T follicular helper cell (primary cell): ENCODE measurements around the gene TTC28.

Source experiments
- DNase-seq: peaks from one replicate; pipeline ENCODE4 v3.0.0-alpha.2; 2020; ENCODE audit warnings: low read depth

TTC28 gene

DNA sequence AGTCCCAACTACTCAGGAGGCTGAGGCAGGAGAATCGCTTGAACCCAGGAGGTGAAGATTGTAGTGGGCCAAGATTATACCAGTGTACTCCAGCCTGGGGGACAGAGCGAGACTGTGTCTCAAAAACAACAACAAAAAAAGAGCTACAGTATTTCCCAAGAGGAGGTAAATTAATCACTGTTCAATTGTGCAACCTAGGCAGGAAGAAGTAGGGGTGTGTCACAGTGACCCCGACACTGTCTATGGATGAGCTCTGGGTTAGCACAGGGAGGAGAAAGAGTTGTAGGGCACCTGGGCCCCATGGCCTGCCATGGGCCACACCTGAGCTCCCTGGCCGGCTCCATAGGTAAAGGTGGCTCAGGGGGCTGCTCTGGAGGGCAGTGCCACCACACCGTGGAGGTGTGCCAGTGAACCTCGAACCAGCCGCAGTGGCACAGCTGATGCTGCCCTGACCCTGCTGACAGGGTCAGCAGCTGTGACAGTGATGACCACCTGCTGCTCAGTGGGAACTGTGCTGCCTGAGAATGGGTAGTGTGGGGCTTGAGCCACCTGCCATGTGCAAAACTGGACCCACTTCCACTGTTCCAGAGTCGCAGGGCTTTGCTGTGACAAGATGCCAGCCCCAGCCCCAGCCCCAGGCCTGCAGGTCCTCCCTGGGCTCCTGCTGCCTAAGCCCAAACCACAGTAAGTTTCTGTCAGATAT, 676.6 kb downstream of the TTC28 start:
- no peak for DNase-seq

DNA sequence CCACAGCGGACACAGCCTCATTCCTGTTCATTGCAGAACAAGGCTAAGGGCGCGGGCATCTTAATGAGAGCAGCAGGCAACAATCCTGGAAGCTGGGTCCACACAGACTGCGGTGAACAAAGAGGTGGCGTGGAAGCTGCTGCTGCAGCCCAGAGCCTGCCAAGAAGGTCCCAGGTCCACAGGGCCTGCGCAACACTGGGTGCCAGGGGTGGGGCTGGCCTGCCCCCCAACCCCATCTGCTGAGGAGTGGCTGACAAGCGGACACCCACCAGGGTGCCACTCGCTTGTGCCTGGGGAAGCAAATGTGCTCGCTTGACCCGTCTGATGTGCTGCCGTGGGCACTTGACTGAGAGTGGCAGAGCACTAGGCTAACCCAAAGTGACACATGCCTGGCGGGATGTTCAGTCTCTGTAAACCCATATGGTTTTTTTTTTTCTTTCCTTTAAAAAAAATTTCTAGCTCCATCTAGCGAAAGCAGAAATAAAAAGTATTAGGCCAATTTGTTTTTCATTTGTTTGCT, 677.4 kb downstream of the TTC28 start:
- no peak for DNase-seq

DNA sequence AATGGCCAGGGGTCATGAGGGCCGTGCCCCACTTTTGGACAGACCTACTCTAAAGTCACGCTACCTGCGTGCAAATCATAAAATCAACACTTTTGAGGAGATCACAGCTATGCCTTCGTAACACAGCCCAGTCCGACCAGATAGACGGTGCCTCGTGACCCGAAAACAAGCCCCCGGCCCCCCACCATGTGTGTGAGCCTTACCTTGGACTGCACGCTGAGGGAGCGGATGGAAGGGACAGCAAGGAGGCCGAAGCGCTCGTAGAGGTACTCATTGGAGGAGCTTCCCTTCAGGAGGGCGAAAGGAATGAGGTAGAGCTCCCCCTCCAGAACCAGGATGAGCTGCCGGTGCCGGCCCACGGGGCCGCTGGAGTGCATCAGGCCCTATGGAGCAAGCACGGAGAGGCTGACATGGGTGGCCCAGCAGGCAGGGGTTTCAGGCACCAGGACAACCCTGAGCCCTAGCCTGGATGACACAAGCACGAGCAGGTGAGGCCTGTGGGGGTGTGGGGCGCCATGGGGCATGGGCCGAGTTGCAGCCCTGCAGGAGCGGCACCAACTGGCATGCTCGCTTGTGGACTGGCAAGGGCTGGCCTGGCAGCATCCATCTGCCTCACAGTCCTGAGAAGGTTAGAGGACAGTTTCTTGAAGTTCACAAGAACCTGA, 678.3 kb downstream of the TTC28 start:
- DNase-seq: no peak

DNA sequence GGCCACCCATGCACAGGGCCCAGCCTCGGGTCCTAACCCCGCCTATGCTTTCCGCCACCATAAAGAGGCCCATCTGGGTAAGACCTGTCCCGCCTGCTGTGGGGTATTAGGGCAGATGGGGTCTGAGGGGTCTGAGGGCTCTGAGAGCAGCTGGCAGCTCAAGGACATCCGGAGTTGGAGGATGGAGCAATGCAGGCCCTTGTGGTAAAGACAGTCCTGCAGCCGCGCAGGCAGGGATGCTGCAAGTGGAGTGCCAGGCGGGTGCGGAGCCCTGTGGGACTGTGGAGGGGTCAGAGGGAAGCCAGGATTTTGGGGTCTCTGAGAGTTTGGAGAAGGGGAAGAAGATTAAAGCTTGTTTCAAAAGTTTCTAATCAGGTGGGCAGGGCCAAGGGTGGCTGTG, 679.3 kb downstream of the TTC28 start:
- no peak for DNase-seq

DNA sequence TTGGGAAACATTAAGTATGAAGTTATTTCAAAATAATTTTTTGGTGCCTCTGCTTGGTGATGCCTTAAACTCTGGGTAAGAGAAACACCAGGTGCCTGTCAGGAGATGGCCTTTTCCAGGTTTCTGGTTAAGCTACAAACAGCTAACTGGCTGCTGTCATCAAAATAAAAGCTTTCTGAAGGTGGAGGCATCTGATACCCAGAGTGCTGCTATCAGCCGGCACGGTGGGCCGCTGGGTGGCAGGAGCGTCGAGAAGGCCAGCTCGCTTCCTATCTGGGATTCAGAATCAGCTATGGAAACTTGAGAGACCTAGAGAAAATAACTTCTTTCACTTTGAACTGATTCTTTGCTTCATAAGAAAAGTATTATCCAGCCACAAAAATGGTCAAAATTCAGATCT, 679.8 kb downstream of the TTC28 start:
- no peak for DNase-seq

DNA sequence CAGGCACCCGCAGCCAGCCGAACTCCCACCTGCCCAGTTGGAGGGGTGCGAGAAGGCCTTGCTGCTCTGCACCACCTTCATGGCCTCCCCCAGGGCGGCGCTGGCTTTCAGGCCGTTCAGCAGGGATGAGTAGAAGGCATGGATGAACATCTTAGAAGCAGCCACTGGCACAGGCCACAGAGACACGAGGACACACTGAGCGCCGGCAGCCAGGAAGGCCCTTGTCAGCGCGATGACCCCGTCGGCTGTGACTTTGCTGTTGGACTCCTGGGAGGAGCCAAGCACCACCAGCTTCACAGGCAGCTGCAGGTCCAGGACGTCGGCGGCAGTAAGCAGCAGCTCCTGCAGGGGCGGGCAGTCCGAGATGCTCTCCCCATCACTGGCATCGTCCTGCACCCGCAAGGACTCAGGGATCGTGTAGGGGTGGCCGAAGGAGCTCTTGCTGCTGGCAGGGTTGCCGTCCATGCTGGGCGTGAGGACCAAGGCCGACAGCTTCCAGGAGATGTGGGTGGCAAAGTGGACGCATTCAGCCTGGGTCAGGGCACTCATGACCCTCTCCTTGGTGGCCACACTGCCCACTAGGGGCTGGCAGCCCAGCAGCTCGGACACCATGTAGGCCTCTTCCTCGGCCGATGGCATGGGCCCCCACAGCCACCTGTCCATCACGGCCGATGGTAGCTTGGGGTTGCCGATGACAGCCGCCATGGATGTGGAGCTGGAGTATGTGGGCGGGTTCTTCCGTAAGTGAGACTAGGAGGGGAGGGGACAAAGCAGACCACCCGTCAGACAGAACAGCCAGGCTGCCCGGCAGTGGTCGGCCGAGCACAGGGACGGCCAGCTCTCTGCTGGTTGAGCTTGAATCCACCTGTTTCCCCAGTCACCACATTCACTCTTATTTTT, 680.9 kb downstream of the TTC28 start:
- DNase-seq: no peak

DNA sequence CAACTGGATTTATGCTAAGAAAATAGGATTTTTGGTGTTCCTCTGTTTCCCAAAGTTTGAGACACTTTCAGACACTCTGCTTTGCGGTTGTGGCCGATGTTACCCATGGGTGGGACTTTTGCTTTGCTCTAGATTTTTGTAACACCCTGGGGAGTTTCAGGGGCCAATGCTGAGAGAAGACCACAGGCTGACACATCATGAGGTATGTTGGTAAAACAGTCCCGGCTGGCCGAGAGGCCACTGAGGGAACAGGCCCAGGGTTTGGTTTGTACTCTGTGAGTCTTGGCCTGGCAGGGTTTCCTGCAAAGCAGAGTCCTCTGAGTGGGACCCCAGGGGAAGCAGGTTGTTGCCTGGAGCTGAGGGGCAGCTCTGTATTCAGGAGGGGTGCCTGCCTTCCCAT, 682.1 kb downstream of the TTC28 start:
- DNase-seq: no peak

DNA sequence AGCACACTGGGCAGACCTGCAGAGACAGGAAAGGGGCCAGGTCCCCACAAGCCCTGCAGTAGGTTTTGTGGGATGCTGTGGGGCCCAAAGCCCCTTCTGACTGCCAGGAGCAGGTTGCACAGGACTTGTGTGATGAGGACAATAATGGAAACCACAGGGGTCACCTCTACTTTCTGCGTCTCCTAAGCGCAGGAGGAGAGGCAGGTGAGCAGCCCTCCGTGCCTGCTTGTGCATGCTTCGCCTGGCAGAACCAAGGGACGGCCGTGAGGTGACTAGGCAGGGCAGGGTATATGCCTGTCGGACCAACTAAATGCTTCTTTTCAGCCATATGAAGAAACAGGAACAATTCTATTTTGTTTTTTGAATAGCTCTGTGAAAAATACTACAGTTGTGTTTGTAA, 682.7 kb downstream of the TTC28 start:
- DNase-seq: no peak

DNA sequence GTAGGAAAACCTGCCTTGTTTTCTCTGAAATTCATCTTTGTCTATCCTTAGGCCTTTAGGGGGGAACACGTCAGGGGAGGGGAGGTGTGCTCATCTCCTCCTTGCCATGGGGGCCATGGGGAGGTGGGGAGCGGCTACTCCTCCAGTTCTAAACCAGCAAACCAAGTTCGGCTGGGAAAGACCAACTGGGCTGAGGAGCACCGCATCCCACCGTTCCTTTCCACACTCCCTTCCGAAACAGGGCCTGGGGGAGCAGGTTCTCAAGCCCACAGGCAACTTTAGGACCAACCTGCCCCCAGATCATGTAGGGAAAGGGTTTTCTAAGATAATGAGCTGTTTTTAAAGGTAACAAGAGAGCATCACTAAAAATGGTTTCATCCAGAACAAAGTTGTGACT, 683.1 kb downstream of the TTC28 start:
- DNase-seq: no peak

DNA sequence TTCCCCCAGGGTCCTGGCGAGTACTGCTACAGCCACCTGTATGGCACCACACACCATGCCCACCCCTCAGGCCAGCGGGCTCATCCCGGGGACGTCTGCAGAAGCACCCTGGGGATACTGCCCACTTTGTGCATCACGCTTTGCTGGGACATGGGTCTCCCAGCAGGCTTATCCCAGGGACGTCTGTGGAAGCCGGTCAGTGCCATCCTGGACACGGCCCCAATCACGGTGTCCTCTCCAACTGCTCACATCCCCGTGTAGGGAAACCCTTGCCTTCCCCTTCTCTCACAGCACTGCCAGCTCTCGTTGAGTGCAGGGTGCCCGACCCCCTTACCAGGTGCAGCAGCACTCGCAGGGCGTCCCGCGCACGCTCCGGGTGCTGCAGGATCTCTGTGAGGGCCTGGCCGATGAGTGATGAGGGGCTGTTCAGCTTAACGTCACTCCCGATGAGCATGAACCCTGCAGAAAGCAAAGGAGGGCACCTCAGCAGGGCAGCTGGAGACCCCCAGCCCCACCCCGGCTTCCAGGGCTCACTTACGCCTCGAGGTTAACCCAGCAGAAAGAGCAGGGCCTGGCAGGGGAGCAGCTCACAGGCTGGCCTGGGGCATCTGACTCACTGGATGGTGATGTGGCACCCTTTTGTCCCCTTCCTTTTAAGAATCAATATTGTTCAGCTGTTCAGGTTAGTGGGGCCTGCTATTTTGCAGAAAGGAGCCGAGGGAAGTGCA, 683.7 kb downstream of the TTC28 start:
- DNase-seq: no peak

DNA sequence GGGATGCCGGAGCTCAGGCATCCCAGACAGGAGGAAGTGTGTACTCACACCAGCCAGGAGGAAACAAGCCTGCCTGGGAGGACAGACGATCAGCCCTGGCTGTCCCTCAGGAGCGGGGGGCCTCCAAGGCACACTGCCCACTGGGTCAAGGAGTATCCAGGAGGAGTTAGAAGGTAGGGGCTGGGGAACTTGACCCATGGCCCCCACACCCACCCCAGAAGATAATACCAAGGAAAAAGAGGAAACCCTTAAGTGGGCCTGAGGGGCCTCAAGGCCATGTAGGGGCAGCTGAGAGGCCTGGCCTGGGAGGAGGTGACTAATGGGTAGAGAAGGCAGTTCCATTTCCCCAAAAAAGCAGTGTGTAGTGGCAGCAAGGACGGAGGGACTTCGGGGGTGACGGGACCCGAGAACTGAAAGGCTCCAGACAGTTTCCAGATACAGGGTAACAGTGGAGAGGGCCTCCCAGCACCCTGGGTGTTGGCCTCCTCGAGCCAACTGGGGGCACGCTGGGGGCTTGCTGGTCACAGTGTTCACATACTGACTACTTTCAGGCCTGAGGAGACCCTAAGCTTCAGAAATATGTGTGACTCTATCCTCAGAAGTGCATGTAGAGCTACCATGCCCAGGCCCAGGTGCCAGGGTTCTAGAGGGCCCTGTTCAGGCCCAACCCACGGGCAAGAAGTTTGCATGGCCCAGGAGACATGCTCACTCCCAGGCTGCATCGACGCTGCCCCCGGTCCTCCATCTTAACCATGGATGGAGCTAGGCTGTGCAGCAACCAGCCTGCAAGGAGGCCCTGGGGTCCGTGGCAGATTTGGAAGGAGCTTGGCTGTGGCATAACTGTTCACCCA, 684.9 kb downstream of the TTC28 start:
- DNase-seq: no peak

DNA sequence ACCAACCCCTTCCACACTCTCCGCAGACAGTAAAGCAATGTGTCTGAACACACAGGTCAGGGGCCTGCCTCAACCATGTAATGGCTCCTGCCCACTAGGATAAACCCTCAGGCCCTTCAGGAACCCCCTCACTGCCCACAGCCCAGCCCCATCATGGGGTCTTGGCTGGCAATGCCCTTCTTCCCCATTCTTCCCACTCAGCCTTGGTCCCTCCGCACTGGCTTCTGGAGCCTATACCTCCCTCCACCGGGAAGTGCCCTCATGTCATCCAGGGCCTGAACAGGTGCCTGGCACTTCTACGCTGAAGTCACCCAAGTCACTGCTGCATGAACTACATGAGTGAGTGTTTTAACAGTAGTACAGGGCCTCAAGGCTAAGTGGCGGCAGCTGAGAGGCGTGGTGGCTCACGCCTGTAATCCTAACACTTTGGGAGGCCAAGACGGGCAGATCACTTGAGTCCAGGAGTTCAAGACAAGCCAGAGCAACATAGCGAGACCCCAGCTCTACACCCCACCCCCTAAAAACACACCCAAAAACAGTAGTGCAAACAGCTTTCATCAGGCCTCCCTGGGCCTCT, 685.8 kb downstream of the TTC28 start:
- DNase-seq: no peak

DNA sequence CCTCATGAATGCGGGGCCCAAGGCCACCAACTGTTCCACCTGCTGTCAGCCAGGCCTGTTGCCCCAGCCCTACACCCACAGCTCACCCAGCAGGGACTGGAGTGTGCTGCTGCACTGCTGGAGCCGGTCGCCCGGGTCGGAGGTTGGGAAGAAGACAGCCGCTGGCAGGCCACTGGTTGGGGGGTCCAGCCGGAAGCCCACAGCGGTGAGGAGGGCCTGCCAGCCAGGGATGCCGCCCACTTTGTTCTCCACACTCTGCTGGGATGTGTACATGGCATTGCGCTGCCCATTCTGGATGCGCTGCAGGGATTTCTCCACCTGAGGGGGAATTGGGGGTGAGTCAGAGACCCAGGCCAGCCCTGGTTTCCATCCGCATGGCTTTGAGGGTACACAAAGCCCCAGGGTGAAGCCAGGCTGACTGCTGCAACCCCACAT, 686.4 kb downstream of the TTC28 start:
- DNase-seq: no peak

DNA sequence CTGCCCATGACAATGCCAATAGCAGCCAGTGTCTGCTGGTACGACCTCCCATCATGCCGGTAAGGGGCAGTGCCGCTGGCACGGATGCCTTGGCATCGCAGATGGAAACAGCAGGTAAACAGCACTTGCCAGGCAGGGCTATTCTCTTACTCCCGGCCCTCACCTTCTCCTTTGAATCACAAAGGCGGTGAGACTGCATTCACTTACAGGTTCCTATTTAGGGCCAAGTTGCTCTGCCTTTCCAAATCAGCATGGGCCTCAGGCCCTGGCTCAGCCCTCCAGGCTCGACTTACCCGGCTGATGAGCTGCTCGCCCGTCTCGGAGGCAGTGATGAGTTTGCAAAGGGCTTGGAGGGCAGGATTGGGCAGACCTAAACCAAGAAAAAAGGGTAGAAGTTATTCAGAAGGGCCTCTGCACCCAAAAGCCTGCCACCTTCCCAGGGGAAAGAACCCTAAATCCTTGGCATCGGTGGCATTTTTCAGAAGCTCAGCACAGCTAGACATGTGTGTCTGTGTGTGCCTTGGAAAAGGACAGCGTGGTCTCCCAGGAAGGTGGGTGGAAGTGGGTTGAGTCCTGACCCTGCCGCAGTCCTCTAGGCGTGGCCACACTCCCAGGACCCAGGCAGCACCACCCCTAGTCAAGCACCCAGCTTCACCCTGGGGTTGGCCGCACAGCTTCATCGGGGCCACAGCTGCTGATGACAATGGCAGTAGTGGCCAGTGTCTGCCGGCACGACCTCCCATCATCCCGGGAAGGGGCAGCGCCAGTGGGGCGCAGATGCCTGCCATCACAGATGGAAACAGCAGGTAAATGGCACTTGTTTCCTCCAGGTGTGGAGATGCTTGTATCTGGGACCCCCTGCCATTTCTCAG, 687.1 kb downstream of the TTC28 start:
- DNase-seq: no peak

DNA sequence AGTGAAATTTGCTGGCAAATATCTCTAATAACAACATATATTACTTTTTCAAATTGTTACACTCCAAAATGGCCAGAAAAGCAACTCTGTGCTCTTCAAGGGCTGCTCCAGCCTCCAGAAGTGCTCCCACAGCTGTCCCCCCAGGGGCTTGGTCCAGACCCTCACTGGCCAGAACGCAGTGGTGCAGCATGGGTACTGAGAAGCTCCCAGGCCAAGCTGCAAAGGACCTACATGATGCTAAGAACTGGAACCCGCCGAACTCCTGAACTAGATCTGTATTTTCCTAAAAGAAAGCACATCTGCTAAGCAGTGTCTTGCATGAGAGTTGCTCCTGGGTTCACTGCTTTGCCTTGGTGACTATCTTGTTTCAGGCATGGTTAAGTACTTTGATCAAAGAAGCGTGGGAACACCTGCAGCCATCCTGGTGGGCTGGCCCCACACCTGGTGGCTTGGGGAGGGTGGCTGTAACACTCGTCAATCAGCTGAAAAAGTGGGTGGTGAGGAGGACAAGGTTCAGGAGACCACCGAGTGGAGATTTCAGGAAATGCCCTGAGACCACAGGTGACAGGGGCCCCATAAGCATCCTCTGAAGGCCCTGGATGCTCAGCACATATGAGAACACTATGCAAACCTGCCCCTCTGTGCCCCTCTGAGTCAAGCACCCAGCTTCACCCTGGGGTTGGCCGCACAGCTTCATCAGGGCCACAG, 687.9 kb downstream of the TTC28 start:
- no peak for DNase-seq

DNA sequence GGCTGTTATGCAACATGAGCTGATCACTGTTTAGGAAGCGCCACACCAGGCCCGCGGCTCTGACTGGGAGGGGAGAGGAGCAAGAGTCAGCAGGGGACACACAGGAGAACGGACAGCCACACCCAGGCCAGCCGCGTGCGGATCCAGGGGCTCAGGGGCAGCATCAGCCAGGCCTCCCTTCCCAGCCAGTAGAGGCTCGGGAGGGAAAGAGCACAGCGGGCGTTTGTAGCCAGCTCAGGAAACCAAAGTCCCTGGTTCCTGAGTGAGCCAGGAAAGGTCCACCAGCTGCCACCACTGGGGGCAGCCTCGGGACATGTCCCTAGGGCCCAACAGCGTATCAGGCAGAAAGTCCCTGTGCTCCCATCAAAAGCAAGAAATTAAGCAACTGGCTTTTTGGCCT, 688.8 kb downstream of the TTC28 start:
- no peak for DNase-seq

DNA sequence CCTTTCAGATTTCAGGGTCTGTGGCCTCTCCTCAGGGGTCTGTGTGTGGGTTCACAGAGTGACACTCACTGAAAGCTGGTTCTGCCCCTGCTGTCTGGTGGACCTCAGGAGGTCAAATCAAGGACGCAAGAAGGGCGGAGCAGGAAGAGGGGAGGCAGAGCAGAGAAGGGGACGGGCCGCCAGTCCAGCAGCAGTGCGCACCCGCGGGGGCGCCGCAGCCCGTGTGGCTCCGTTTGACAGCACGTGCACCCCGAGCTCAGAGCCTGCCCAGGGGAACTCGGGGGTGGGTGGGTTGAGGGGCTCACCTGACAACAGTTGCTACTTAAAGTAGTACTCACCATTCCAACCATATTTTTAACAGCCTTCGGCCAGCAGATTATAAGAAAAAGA, 689.2 kb downstream of the TTC28 start:
- DNase-seq: no peak

DNA sequence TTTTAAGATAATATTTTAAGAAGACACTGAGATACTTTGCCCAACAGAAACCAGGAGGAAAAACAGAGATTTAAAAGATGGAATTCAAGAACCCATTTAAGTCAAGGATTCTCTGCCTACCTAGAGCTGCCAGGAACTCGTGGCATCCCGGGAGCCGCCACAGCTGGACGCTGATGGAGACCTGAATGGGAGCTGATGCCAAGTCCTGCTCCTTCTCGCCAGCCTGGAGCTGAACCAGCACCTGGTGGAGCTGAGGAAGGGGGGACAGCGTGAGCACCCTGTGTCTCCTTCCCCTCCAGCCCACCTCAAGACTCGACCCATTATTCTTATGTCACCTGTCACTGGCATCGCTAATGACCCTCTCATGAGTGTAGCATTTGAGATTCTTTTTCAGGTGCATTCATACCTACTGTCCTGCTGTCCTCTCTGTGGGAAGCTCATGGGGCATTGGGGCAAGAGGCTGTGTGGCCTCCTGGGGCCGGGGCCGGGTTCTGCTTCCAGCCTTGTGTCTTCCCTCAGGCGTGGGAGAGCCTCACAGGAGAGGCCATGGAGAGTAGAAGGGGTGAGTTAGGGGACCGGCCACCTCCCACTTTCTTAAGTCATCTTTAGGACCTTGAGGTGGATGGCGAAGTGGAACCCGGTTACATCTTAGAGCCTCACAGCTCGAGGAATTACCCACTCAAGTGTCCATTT, 689.7 kb downstream of the TTC28 start:
- DNase-seq: no peak
